CD4-positive, alpha-beta T cell treated with Interleukin-12 subunit alpha and Interleukin-12 subunit beta, for 1 hour (primary cell): ENCODE data around the gene MAD1L1.

Source experiments
- DNase-seq: peaks from one replicate; pipeline ENCODE4 v3.0.0-alpha.2; 2020

MAD1L1 gene

DNA sequence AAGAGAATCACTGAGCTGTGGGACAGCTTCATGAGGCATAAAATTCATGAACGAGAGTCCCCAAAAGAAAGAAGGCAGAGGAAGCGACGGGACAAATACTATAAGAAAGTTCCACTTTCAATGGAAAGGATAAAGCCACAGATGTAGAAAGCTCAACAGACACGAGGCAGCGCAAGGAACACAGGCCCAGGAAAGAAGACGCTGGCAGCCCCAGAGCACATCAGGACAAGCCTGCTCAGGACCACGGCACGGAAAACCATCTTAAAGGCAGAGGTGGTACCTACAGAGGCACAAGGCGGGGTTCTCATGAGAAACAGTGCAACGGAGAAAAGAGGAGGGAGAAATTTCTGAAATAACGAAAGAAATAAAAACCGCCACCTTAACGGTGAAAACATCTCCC, 273.4 kb downstream of the MAD1L1 start:
- no peak for DNase-seq

DNA sequence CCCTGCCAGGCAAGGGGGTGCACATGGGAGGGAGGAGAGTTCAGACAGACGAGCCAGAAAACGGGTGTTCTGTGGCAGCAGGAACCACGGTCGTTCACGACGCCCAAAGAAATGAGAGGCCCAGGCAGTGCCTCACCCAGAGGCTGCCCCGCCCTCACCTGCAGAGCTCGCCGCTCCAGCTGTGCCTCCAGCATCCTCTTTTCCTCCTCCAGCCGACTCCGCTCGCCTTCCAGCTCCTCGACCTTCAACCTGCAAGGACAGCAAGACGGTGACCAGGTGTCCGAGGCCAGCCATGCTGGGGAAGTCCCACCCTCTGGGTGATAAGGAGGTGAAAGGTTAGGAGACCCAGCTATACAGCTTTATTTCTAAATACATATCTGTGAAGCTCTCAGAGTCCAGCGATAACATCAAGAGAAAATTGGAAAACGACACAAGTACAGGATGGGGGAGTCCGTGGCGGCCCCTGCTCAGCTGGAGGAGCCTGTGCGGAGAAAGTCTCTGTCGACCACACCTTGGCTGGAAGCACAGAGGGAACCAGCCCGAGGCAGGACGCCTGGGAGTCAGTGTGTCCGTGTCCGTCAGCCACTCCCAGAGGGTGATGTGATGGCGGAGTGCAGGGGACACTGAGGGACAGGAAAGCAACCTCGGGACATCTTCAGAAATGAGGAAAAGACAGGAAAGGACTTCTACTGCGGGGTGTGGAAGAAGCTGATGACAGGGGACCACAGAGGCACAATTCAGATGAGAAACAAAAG, 275.1 kb downstream of the MAD1L1 start:
- DNase-seq, result no peak

GRCh38 chr7:1956611-1957470, 275.9 kb downstream of the MAD1L1 start:
- DNase-seq, result no peak

GRCh38 chr7:1956141-1956540, 276.6 kb downstream of the MAD1L1 start:
- no peak for DNase-seq

DNA sequence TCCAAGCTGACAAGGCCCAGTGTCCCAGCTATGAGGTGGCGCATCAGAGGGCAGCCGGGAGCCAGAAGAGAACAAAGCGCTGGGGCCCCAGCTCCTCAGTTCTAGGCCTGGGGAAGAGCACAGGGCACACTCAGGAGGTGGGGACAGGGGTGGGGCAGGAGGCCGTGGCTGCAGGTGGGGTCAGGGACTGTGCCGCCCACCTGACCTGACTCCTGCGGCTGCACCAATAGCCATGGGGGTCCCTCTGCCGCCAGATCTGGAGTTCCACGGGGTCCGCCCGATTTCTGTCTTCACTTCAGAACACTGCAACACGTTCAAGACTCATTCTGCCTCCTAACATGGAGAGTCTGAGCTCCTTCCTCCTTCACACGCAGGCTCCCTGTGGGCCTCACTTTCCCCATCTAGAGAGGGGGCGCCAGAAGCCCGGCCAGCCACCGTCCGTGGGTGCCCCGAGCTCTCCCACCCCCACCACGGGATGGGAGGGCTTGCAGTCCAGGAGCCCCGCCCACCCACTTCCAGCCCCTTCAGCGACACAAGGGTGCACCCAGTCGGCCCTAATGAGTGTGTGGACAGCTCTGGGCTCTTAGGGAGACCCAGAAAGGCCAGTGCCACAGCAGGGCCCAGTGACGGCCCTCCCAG, 278.3 kb downstream of the MAD1L1 start:
- DNase-seq, result no peak

DNA sequence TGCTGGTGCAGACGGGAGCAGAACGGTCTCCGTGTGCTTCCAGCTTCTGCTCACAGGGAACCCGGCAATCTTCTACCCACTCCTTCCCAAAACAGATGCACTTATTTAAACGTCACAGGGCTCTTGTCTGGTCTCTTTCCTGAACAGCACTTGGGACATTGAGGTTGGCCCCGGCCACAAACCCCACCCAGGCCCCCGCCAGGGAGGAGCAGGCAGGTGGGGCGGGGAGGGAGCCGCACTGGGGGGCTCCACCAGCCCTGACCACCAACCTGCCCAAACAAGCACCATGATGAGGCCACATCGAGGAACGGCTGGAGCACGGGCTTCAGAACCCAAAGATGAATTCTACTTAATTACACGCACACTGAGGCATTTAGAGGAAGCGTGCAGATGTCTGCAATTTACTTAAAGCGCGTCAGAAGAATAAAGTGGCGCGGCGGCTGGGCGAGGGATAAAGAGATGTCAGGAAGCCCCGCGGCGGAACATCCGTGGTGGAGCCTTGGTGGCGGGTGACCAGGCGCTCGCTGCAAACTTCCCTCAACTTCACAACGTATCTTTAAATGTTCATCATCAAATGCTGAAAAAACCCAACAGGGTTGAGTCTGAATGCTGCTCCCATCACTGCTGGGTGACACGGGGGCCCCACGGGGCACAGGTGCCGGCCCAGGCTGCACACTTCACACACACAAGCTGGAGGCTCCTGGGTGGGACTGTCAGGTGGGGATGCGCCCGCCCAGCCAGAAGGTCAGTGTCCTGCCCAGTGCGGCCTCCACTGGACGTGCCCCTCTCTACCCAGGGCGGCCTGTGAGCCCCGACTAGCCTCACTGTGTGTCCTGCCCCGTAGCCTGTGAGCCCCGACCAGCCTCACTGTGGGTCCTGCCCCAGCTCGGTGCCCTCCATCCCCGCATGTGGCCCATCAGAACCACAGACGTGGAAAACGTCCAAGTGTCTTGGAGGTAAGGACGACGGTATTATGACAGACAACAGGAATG, 279.2 kb downstream of the MAD1L1 start:
- no peak for DNase-seq

- no peak for DNase-seq
Measured at GRCh38 chr7:1952781-1953180, 280.0 kb downstream of the MAD1L1 start.

GRCh38 chr7:1952169-1952760, 280.5 kb downstream of the MAD1L1 start:
- no peak for DNase-seq

DNA sequence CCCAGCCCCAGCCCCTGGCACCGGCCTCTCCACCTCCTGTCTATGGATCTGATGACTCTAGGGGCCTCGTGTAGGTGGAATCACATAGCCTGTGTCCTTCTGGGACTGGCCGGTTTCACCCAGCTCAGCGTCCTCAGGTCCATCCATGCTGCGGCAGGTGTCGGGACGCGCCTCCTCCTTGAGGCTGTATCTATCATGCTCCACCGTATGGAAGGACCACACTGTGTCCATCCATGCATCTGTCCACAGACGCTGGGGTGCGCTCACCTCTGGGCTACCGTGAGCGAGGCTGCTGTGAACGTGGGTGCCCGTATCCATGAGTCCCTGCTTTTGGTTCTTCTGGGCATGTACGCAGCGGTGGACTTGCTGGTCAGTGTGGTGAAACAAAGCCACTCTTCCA, 281.1 kb downstream of the MAD1L1 start:
- no peak for DNase-seq

DNA sequence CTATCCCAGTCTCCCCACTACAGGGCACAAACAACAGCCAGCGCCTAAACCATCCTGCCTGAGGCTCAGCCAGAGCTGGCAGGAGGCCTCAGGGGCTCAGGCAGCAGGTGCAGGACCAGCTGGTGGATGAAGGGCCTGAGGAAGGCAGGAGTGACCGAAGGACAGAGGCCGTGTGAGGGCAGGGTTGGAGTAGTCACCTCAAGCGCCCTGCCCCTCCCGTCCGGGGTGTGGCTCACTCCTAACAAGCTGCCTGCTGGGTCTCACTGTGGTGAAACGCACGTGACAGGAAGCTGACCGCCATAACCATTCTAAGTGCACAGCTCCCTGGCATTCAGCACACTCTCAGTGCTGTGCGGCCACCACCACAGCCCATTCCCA, 281.6 kb downstream of the MAD1L1 start:
- DNase-seq, result peak; percentile 38

DNA sequence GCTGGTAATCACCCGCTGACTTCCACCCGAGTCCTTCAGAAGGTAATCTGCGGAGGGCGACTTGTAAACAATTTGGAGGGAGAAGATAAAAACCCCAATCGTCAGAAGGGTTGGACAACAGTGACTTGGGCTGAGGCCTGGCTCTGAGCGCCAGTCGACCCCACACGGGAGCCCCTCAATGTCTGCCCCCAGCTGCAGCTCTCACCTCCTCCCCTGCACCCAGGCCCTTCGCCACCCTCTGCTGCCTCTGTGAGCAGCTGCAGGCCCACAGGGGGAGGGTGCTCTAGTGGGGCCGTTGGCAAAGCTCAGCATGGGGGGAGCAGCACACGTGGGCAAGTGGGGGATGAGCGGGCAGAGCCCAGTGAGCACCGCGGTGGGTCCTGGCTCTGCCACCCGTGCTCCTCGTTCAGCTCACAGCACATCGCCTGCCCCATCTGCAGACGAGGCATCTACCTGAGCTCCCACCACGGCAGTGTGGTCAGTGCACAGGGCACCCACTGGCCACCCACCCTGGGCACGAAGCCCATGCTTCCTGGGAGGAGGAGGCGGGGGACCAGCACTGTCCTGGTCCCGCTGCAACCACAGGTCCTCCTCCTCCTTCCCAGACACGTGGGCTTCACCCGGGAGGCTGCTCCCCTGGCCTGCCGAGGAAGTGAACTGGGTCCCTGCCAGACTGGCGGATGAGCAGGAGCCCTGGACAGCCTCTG, 282.1 kb downstream of the MAD1L1 start:
- no peak for DNase-seq

DNA sequence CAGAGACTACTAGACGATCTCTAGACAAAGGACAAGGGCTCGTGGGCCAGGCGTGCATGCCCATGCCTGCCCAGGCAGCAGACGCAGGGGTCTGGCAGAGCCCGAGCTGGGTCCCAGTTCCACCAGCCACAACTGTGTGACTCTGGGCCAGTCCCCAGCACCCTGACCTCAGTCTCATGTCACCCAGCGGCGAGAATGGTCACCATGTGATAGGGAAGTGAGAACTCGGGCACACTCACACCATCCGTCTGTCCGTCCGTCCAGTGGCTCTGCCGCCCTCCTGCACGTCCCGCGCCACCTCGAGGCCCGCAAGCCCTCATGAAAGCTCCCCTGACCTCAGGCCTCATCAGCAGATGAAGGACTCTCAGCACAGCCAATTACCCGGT, 282.7 kb downstream of the MAD1L1 start:
- DNase-seq, result no peak

- no peak for DNase-seq
Measured at GRCh38 chr7:1949681-1950055, 283.1 kb downstream of the MAD1L1 start.

- DNase-seq, result no peak
Measured at GRCh38 chr7:1948887-1949680, 283.7 kb downstream of the MAD1L1 start.

- DNase-seq, result no peak
Measured at GRCh38 chr7:1948301-1948796, 284.4 kb downstream of the MAD1L1 start.

GRCh38 chr7:1947586-1948217, 285.0 kb downstream of the MAD1L1 start:
- DNase-seq, result no peak

DNA sequence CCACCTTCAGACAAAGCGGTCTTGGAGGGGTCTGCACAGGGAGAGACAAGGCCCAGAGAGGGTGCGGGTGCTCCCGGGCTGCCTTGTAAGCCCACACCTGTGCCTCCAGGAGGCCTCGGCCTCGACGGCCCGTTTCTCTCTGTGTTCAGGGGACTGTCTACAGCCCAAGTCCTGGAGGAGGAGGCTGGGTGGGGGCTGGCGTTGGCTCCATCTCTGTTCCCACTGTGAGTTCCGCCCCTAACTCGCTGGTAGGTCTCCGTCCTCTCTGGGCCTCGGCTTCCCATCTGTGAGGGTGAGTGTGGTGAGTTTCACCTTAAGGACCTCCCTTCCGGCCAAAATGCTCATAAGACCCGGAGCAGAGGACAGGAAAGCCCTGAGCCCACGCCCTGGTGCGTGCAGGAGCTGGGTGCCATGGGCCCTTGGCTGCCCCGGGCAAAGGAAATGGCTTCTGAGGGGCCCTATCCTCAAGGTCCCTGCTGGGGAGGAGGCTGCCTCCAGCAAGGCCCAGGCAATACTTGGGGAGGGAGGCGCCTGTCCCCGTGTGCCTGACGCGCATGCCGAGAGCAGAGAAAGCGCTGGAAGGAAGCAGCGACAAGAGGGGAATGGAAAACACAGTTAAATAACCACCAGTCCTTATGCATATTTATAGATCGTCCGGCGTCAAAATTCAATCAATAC, 285.8 kb downstream of the MAD1L1 start:
- DNase-seq, result no peak

GRCh38 chr7:1946025-1946772, 286.5 kb downstream of the MAD1L1 start:
- no peak for DNase-seq

DNA sequence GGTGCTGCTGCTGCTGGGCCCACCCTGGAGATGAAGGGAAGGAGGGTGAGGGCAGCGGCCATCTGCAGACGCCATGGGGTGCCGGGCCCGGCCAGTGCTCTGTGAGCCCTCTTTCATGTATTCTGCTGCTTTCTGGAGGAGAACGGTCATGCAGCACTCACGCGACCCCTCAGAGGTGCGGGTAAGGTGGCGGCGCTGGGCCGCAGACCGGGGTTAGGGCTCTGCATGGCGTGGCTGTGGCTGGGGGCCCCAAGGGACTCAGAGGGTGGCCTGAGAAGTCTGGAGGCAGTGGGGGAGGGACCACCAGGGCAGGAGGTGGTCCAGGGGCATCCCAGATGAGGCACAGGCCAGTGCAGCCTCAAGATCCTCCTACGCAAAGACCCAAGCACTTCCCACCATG, 287.2 kb downstream of the MAD1L1 start:
- no peak for DNase-seq
